SU-DHL-6 (cell line): ENCODE measurements around the gene DET1.

Experiments
- H2AFZ ChIP-seq: fragments of 200-600 bp; sonication (generic); 2 replicates; pipeline ENCODE4 v1.6.1; 2014; ENCODE audit warnings: low read depth, mild to moderate bottlenecking, moderate library complexity, mixed read lengths, antibody characterized with exemption, low read length; ENCODE audit not compliant: severe bottlenecking
- H3F3A ChIP-seq: fragments of 200-600 bp; shearing (Covaris generic); 2 replicates; pipeline ENCODE4 v1.6.0; 2016; ENCODE audit warnings: antibody characterized with exemption, mild to moderate bottlenecking; ENCODE audit not compliant: insufficient read depth
- H3K27ac ChIP-seq: fragments of 200-600 bp; sonication (generic); 2 replicates; pipeline ENCODE4 v1.5.1; 2016; ENCODE audit warnings: low read depth, mild to moderate bottlenecking, low read length, moderate library complexity, mixed read lengths
- H3K27me3 ChIP-seq: fragments of 200-600 bp; sonication (generic), shearing (Covaris generic); 2 replicates; pipeline ENCODE4 v1.6.0; 2014; ENCODE audit warnings: mild to moderate bottlenecking, low read length
- H3K36me3 ChIP-seq: fragments of 200-600 bp; sonication (generic); 2 replicates; pipeline ENCODE4 v1.6.1; 2014; ENCODE audit warnings: mild to moderate bottlenecking, low read length, mixed read lengths
- H3K4me2 ChIP-seq: fragments of 300-600, 200-600 bp; shearing (Covaris generic), sonication (generic); 2 replicates; pipeline ENCODE4 v1.6.0; 2014; ENCODE audit warnings: low read length, low read depth, mild to moderate bottlenecking; ENCODE audit not compliant: poor library complexity, severe bottlenecking
- H3K4me3 ChIP-seq: fragments of 200-600 bp; sonication (generic); 2 replicates; pipeline ENCODE4 v1.5.1; 2014; ENCODE audit warnings: antibody characterized with exemption, low read length, mild to moderate bottlenecking, mixed read lengths; ENCODE audit not compliant: insufficient read depth, poor library complexity, severe bottlenecking
- H3K79me2 ChIP-seq: fragments of 200-600 bp; sonication (generic); 2 replicates; pipeline ENCODE4 v1.6.1; 2014; ENCODE audit warnings: mild to moderate bottlenecking, low read length, moderate library complexity; ENCODE audit not compliant: insufficient read depth
- H3K9ac ChIP-seq: fragments of 200-600 bp; sonication (generic); 2 replicates; pipeline ENCODE4 v1.7.0; 2014; ENCODE audit warnings: mild to moderate bottlenecking, low read length
- H3K9me2 ChIP-seq: fragments of 200-600 bp; sonication (generic); replicated peaks from 2 replicates; pipeline ENCODE4 v1.6.1; 2014; ENCODE audit warnings: low read length; ENCODE audit not compliant: insufficient read depth
- H3K9me3 ChIP-seq: fragments of 200-600 bp; sonication (generic); 2 replicates; pipeline ENCODE4 v1.6.1; 2014; ENCODE audit warnings: low read length, mixed read lengths; ENCODE audit not compliant: insufficient read depth
- H4K20me1 ChIP-seq: fragments of 200-600 bp; sonication (generic); 2 replicates; pipeline ENCODE4 v1.6.1; 2014; ENCODE audit warnings: low read depth, mild to moderate bottlenecking, antibody characterized with exemption, low read length, moderate library complexity, mixed read lengths
- EZH2phosphoT487 ChIP-seq: fragments of 200-600 bp; sonication (generic), shearing (Covaris generic); conservative IDR thresholded peaks from 2 replicates; pipeline ENCODE4 v1.6.1; 2018; ENCODE audit warnings: mild to moderate bottlenecking, antibody characterized with exemption, low read length, moderate library complexity, mixed read lengths
- TF ChIP-seq, protein P1 (sequence below): fragments of 200-600 bp; sonication (generic); IDR thresholded peaks from one replicate; pipeline ENCODE4 v1.5.1; 2017; ENCODE audit warnings: antibody characterized with exemption, mild to moderate bottlenecking, low read length, moderate library complexity; ENCODE audit not compliant: insufficient read depth, poor library complexity, severe bottlenecking

Gene DET1

GRCh38 chr15:88535607-88536313 is 10.7 kb downstream of the DET1 start:
- no peak overlapping the region for H3K9ac ChIP-seq
- no peak overlapping the region for H2AFZ ChIP-seq
- H4K20me1 ChIP-seq: no peaks in the 10 kb centered on the region
- H3K4me2 ChIP-seq: no peak overlapping the region
- TF ChIP-seq, protein P1, sequence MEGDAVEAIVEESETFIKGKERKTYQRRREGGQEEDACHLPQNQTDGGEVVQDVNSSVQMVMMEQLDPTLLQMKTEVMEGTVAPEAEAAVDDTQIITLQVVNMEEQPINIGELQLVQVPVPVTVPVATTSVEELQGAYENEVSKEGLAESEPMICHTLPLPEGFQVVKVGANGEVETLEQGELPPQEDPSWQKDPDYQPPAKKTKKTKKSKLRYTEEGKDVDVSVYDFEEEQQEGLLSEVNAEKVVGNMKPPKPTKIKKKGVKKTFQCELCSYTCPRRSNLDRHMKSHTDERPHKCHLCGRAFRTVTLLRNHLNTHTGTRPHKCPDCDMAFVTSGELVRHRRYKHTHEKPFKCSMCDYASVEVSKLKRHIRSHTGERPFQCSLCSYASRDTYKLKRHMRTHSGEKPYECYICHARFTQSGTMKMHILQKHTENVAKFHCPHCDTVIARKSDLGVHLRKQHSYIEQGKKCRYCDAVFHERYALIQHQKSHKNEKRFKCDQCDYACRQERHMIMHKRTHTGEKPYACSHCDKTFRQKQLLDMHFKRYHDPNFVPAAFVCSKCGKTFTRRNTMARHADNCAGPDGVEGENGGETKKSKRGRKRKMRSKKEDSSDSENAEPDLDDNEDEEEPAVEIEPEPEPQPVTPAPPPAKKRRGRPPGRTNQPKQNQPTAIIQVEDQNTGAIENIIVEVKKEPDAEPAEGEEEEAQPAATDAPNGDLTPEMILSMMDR: no peak
- no peak for TF ChIP-seq EZH2phosphoT487
- H3K27ac ChIP-seq: no peak overlapping the region
- no peaks in the 10 kb centered on the region for H3K79me2 ChIP-seq
- H3F3A ChIP-seq: no peaks in the 10 kb centered on the region
- no peaks in the 10 kb centered on the region for H3K9me3 ChIP-seq
- H3K36me3 ChIP-seq: no peaks in the 10 kb centered on the region
- H3K27me3 ChIP-seq: no peaks in the 10 kb centered on the region
- no peak overlapping the region for H3K4me3 ChIP-seq
- H3K9me2 ChIP-seq: no peaks in the 10 kb centered on the region

DNA sequence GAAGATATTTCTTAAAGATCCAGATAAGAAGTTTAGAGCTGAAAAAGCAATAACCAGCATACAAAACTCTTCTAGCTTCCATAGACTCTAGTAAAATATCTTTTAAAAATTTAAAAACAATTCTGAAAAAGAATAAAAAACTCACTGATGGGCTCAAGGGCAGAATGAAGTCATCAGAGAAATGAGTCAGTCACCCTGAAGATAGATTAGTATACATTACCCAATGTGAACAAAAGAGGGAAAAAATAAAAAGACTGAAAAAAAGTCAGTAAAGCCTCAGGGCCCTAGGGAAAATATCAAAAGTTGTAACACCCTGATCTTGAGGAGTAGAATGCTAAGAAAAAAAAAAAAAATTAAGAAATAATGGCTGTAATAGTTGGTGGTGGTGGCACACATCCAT is 11.4 kb downstream of the DET1 start:
- H4K20me1 ChIP-seq: no peaks in the 10 kb centered on the region
- H3K9ac ChIP-seq: no peak overlapping the region
- H3K4me2 ChIP-seq: no peak overlapping the region
- no peaks in the 10 kb centered on the region for H3K36me3 ChIP-seq
- H3K79me2 ChIP-seq: no peaks in the 10 kb centered on the region
- no peaks in the 10 kb centered on the region for H3K9me3 ChIP-seq
- no peaks in the 10 kb centered on the region for H3K9me2 ChIP-seq
- H3K4me3 ChIP-seq: no peak overlapping the region
- H3F3A ChIP-seq: no peaks in the 10 kb centered on the region
- H2AFZ ChIP-seq: no peak overlapping the region
- H3K27me3 ChIP-seq: no peaks in the 10 kb centered on the region
- no peak for TF ChIP-seq EZH2phosphoT487
- TF ChIP-seq, protein P1: no peak
- H3K27ac ChIP-seq: no peak overlapping the region

GRCh38 chr15:88533376-88533775 is 13.1 kb downstream of the DET1 start:
- no peaks in the 10 kb centered on the region for H3K9me2 ChIP-seq
- no peaks in the 10 kb centered on the region for H3F3A ChIP-seq
- no peak overlapping the region for H2AFZ ChIP-seq
- no peaks in the 10 kb centered on the region for H3K36me3 ChIP-seq
- H3K4me3 ChIP-seq: no peak overlapping the region
- TF ChIP-seq EZH2phosphoT487: no peak
- TF ChIP-seq, protein P1: no peak
- H3K27me3 ChIP-seq: no peaks in the 10 kb centered on the region
- H3K4me2 ChIP-seq: no peak overlapping the region
- H3K79me2 ChIP-seq: no peaks in the 10 kb centered on the region
- H3K9me3 ChIP-seq: no peaks in the 10 kb centered on the region
- no peak overlapping the region for H3K27ac ChIP-seq
- H4K20me1 ChIP-seq: no peaks in the 10 kb centered on the region
- H3K9ac ChIP-seq: no peak overlapping the region
